Astrocyte (in vitro differentiated cells and primary cell): Measurements from ENCODE around the gene KCNJ3. TPM values are rescaled to one million over a fixed set of nuclear protein-coding genes. Genes with fewer than 3 reads are reported as not detected.
A peak's percentile ranks its signal among the peaks of the same experiment; 100 is the strongest.

Experiments
- DNase-seq: peaks from one replicate; pipeline ENCODE4 v3.0.0-alpha.2; 2010; ENCODE audit warnings: low read depth
- FAIRE-seq: peaks from 2 replicates; lab custom pipeline; 2011; peaks lifted over from hg19 to GRCh38; lab: Jason Lieb, UNC
- H2AFZ ChIP-seq: 2 replicates; pipeline ENCODE4 v1.6.0; 2012; ENCODE audit warnings: low read depth, low read length, inconsistent platforms
- H3K27ac ChIP-seq: 2 replicates; pipeline ENCODE4 v1.5.1; 2011; ENCODE audit warnings: low read depth, low read length, inconsistent platforms
- H3K27me3 ChIP-seq: 2 replicates; pipeline ENCODE4 v1.6.0; 2011; ENCODE audit warnings: low read length, inconsistent platforms; ENCODE audit not compliant: insufficient read depth
- H3K36me3 ChIP-seq: 2 replicates; pipeline ENCODE4 v1.5.1; 2011; ENCODE audit warnings: low read length, inconsistent platforms; ENCODE audit not compliant: insufficient read depth
- H3K4me1 ChIP-seq: 2 replicates; pipeline ENCODE4 v1.5.1; 2011; ENCODE audit warnings: low read length, inconsistent platforms; ENCODE audit not compliant: insufficient read depth
- H3K4me2 ChIP-seq: 2 replicates; pipeline ENCODE4 v1.6.0; 2012; ENCODE audit warnings: low read length, inconsistent platforms
- H3K4me3 ChIP-seq: 2 replicates; pipeline ENCODE4 v1.5.1; 2011; ENCODE audit warnings: low read depth, mild to moderate bottlenecking, low read length, inconsistent platforms; ENCODE audit not compliant: insufficient read depth
- H3K79me2 ChIP-seq: 2 replicates; pipeline ENCODE4 v1.6.0; 2012; ENCODE audit warnings: mild to moderate bottlenecking, low read length, inconsistent platforms; ENCODE audit not compliant: insufficient read depth
- H3K9ac ChIP-seq: 2 replicates; pipeline ENCODE4 v1.6.0; 2012; ENCODE audit warnings: mild to moderate bottlenecking, low read length, inconsistent platforms
- H3K9me3 ChIP-seq: 2 replicates; pipeline ENCODE4 v1.5.1; 2012; ENCODE audit warnings: low read depth, mild to moderate bottlenecking, low read length, inconsistent platforms; ENCODE audit not compliant: insufficient read depth
- H4K20me1 ChIP-seq: 2 replicates; pipeline ENCODE4 v1.6.0; 2012; ENCODE audit warnings: low read length, inconsistent platforms; ENCODE audit not compliant: insufficient read depth
- H3K27ac Mint-ChIP-seq: one replicate; pipeline ENCODE4 v1.8.0; 2021; ENCODE audit warnings: mild to moderate bottlenecking, mixed read lengths; ENCODE audit not compliant: unreplicated experiment
- H3K27me3 Mint-ChIP-seq: one replicate; pipeline ENCODE4 v1.8.0; 2021; ENCODE audit warnings: low read depth, mixed read lengths; ENCODE audit not compliant: unreplicated experiment
- H3K36me3 Mint-ChIP-seq: one replicate; pipeline ENCODE4 v1.8.0; 2021; ENCODE audit warnings: low read depth, mixed read lengths; ENCODE audit not compliant: unreplicated experiment
- H3K4me1 Mint-ChIP-seq: one replicate; pipeline ENCODE4 v1.8.0; 2021; ENCODE audit warnings: low read depth, mixed read lengths; ENCODE audit not compliant: unreplicated experiment
- H3K4me3 Mint-ChIP-seq: one replicate; pipeline ENCODE4 v1.8.0; 2021; ENCODE audit warnings: mild to moderate bottlenecking, moderate library complexity, mixed read lengths; ENCODE audit not compliant: unreplicated experiment
- H3K9me3 Mint-ChIP-seq: one replicate; pipeline ENCODE4 v1.8.0; 2021; ENCODE audit warnings: mild to moderate bottlenecking, mixed read lengths; ENCODE audit not compliant: unreplicated experiment
- CTCF ChIP-seq: IDR thresholded peaks from 2 replicates; pipeline ENCODE4 v1.5.1; 2011; ENCODE audit warnings: low read depth, mild to moderate bottlenecking, inconsistent platforms, low read length, moderate library complexity; ENCODE audit not compliant: insufficient read depth
- EZH2 ChIP-seq: IDR thresholded peaks from 2 replicates; pipeline ENCODE4 v1.6.1; 2012; ENCODE audit warnings: mild to moderate bottlenecking, low read length, inconsistent platforms; ENCODE audit not compliant: insufficient read depth
- total RNA-seq: library from RNA; stranded (reverse); gene quantifications from 2 replicates; pipeline ENCODE4 v1.2.1, GENCODE V29; 2021

The KCNJ3 gene
- total RNA-seq, 1 donor from 2014 or later = not detected

- no peak for FAIRE-seq
Observed at GRCh38 chr2:154688373-154688772, 10.1 kb upstream of the KCNJ3 start.

GRCh38 chr2:154689158-154689557, 9.3 kb upstream of the KCNJ3 start:
- Histone ChIP-seq H3K27me3 (no peaks in the 10 kb centered on the region), H3K27ac (no peak overlapping the region), H2AFZ (no peak overlapping the region), H3K4me2 (no peak overlapping the region), H3K36me3 (no peaks in the 10 kb centered on the region), H3K4me3 (no peak overlapping the region), H3K9ac (no peak overlapping the region), H3K9me3 (no peaks in the 10 kb centered on the region), H4K20me1 (no peaks in the 10 kb centered on the region), H3K4me1 (no peaks in the 10 kb centered on the region), H3K79me2 (no peaks in the 10 kb centered on the region)
- H3K9me3 Mint-ChIP-seq = no peaks in the 10 kb centered on the region
- no peaks in the 10 kb centered on the region for H3K36me3 Mint-ChIP-seq
- no peak overlapping the region for H3K27ac Mint-ChIP-seq
- peaks cover 3% of the 10 kb centered on the region for H3K27me3 Mint-ChIP-seq
- no peak for DNase-seq
- TF ChIP-seq EZH2 (no peak), CTCF (no peak)
- no peak for FAIRE-seq
- H3K4me3 Mint-ChIP-seq = no peak overlapping the region
- peaks cover 6% of the 10 kb centered on the region for H3K4me1 Mint-ChIP-seq

More at GRCh38 chr2:154688373-154688772, 10.1 kb upstream of the KCNJ3 start:
- H3K4me1 Mint-ChIP-seq = peaks cover 6% of the 10 kb centered on the region
- Histone ChIP-seq H3K4me2 (no peak overlapping the region), H2AFZ (no peak overlapping the region), H3K4me1 (no peaks in the 10 kb centered on the region), H3K79me2 (no peaks in the 10 kb centered on the region), H3K27me3 (no peaks in the 10 kb centered on the region), H4K20me1 (no peaks in the 10 kb centered on the region), H3K4me3 (no peak overlapping the region), H3K36me3 (no peaks in the 10 kb centered on the region), H3K9ac (no peak overlapping the region), H3K27ac (no peak overlapping the region), H3K9me3 (no peaks in the 10 kb centered on the region)
- no peak overlapping the region for H3K27ac Mint-ChIP-seq
- peaks cover 3% of the 10 kb centered on the region for H3K27me3 Mint-ChIP-seq
- TF ChIP-seq EZH2 (no peak), CTCF (no peak)
- H3K36me3 Mint-ChIP-seq = no peaks in the 10 kb centered on the region
- no peak for DNase-seq
- H3K9me3 Mint-ChIP-seq = no peaks in the 10 kb centered on the region
- no peak overlapping the region for H3K4me3 Mint-ChIP-seq

- peaks cover 5% of the 10 kb centered on the region for H3K4me1 Mint-ChIP-seq
Observed at GRCh38 chr2:154692927-154693326, 5.6 kb upstream of the KCNJ3 start.

More at GRCh38 chr2:154692927-154693326, 5.6 kb upstream of the KCNJ3 start:
- H3K27me3 Mint-ChIP-seq = peaks cover 27% of the 10 kb centered on the region
- Histone ChIP-seq H3K27ac (no peak overlapping the region), H3K4me2 (no peak overlapping the region), H3K79me2 (no peaks in the 10 kb centered on the region), H3K36me3 (no peaks in the 10 kb centered on the region), H3K9me3 (no peaks in the 10 kb centered on the region), H4K20me1 (no peaks in the 10 kb centered on the region), H3K27me3 (peaks cover 18% of the 10 kb centered on the region), H3K4me3 (no peak overlapping the region), H3K4me1 (no peaks in the 10 kb centered on the region), H3K9ac (no peak overlapping the region), H2AFZ (no peak overlapping the region)
- FAIRE-seq (no peak), DNase-seq (peak; percentile 1)
- no peaks in the 10 kb centered on the region for H3K9me3 Mint-ChIP-seq
- H3K36me3 Mint-ChIP-seq = no peaks in the 10 kb centered on the region
- H3K27ac Mint-ChIP-seq = no peak overlapping the region
- H3K4me3 Mint-ChIP-seq = no peak overlapping the region
- TF ChIP-seq EZH2 (no peak), CTCF (no peak)
